ENCODE results near the gene TEX13A. TPM values are rescaled to one million over a fixed set of nuclear protein-coding genes. Genes with fewer than 3 reads are reported as not detected.

The TEX13A gene
- total and polyA plus RNA-seq, 2 of the 8 experiments (the other 6 are each of a cell fraction or from before 2014, with no cell fraction given), result not detected

DNA sequence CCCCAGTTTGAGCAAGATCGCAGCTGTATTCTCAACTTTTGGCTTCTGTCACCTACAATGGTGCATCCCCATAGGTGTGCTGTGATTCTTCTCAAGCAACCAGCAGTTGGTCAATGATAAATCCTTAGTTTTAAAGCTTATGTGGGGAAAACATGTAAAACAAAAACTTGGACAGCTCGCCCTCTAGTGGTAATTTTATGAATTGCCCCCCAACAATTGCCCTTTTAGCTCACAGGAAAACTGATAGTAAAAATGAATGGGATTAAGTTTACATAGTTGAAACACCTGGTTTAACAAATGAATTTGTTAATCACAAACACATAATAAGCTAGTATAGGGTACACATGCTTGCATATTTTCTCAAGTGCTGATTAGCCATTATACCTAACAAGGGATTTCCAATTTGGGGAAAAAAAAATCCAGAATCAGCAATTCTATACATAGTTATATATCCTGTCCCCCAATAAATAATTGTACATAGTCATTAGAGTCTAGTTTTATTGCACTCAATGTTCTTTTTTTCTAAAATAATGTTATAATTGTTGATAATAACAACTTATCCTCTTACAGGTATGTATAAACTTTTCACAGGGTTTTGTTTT, 30.1 kb downstream of the TEX13A start (continued):
- no peak for TF ChIP-seq CHD7 (IDR thresholded peaks at IDR 0.05; ENCODE audit: insufficient replicate concordance, low read length)
- TF ChIP-seq TBP (IDR thresholded peaks at IDR 0.05; ENCODE audit: low read depth, low read length), result no peak

Data from H1 (cell line).